NCI-H69 (cell line): ENCODE results near the gene FOCAD.

ENCODE experiments used
- DNase-seq: peaks from one replicate; lab custom pipeline; 2025; lab: John Stamatoyannopoulos, UW

FOCAD gene

DNA sequence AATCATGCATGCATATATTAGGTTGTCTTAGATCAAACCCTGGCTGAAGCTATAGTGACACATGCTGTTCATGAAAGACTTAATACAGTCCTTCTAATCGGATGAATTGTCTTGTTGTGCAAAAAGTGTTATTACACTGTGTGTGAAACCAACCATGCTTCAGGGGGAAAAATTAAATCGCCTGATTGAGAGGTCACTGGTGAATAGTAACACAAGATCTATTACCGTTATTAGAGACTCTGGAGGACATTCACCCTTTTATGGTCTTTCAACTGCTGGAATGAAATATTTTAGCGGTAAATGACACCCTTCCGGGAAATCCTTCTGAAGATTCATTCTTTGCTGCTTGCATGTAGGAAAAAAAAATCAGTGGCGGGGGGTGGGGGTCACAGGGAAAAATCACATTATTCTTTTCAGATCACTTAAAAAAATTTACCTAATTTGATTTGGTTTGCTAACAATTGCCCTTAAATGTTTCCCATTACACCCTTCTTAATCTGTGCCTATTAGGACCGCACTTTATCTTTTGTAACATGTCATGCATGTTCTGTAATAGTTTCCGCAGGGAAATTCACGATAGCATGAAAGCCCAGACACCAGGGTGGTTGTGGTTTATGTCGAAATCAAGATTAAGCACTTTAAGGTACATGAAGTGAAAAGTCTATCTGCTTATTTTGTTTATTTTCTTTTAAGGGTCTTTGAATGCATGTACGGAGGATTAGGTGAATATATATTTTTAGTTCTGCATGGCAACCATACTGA is 120.6 kb downstream of the FOCAD start:
- DNase-seq: no peak

DNA sequence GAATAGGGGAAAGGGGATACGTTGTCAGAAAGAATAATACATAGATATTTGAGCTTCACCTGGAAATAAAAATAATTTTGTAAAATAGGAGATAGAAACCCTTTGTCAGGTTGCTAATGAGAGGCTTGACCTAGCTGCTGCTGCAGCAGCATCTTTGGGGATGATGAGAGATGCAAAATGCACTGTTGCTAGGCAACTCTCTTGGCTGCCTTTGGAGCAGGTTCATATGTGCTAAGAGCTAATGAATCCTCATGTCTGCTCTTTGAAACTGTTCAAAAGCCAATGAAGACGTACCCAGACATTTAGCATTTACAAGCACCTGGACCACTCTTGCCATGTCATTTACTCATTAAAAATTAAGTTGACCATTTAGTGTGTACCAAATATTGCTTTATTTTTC is 121.7 kb downstream of the FOCAD start:
- peak; percentile 30 for DNase-seq

DNA sequence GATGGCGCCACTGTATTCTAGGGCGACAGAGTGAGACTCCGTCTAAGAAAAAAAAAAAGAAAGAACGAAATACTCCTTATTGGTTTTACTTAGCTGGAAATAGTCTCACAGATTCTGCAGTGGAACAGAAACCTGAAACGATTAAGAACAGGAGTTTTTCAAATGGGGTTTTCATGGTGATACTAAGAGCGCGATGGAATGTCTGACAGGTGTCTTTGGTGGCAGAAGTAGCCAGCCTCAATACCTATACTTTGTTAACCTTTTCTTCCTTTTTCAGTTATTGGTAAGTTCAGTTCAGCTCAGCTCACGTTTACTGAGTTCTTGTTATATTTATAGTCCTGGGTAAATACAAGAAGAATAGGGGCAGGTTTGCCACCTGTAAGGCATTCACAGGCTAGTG is 123.9 kb downstream of the FOCAD start:
- no peak for DNase-seq

DNA sequence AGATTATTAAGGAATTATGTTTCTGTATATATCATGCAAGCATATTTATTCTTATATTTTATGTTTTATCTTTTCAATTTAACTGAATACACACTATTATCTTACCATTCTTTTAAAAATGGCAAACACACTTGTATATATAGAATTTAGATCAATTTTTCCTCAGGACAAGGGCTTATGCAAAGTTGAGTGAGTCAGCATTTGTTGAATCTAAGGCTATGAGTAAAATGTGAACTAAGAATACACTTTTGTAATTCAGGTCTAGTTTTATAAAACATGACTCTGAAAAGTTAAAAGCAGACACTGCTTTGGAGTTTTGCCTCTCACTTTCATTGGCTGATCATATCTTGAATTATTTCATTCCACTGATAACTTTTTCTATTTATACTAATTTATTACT is 127.8 kb downstream of the FOCAD start:
- DNase-seq: no peak

DNA sequence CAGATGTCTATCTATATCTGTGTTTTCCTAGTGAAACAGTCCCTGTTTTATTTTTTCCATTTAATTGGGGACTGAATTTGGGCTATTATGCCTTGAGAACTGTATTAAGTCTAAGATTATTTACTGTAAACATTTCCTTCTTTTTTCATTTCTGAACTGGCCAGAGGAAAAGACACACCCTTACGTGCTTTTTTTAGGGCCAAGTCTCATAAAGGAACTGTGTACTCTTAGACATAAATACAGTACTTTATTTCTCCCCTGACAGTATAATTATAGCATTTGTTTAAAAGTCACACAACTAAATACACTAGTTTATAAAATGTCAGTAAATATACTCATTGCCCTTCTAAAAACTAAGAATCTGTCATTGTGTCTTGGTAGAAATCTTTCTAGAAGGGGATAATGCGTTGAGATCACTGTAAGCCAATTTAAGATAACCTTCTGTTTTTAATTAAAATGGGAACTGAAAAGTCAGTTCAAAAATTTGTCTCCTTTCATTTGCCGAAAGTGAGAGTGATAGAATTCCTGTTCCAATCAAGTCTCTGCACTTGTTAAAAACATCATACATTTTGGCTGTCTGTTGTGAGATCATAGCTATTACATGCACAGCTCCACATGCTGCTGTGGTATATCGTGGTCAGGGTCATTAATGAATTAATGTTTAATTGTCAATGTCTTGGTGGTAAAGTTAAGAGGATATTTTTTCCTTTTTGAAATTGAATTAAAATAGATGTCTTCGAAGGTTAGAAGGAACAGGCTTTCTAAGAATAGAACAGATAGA is 132.1 kb downstream of the FOCAD start:
- peak; percentile 53 for DNase-seq

DNA sequence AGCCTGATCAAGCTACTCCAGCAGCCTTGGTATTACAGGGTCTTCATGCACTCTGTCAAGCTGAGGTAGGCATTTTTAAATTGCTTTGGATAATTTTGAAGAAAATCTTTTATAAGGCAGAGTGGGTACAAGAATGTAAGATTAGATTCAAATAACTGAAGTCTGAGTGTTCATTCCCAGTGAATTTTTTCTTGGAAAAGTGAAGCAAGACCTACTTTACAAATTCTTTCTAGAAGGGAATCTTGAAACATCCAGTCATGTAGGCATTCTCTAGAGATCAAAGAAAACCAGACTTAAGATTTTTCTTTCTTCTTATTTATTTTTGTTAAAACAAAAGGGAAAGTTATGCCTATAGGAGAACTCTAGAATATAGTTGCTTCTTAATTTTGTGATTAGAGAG is 139.0 kb downstream of the FOCAD start:
- DNase-seq: no peak

DNA sequence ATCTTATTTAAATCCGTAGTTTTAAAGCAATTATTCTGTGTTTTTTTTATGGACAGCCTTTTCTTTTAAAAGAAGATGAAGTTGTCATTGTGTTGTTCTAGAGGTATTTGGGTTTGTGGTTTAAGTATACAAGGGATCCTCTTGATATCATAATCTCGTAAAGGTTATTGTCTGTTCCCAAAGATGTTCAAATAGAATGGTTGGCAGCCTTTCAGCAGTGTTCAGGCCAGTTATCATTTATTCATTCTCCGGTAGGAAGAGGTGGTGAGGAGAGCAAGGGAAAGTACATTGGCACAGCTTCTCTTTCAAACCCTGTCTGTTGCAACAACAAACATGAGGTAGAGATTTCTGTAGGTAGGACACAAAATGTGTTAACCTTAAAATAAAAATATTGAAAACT is 147.0 kb downstream of the FOCAD start:
- DNase-seq: no peak

DNA sequence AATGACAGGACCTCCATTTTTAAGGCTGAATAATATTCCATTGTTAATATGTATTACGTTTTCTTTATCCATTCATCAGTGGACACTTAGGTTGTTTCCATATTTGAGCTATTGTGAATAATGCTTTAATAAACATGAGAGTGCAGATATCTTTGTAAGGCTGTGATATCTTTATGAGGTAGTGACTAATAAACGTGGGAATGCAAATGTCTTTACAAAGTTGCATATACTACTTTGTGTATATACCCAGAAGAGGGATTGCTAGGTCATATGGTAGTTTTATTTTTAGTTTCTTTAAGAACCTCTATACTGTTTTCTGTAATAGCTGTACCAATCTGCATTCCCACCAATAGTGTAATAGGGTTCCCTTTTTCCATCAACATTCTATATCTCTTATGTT is 148.7 kb downstream of the FOCAD start:
- DNase-seq: no peak

DNA sequence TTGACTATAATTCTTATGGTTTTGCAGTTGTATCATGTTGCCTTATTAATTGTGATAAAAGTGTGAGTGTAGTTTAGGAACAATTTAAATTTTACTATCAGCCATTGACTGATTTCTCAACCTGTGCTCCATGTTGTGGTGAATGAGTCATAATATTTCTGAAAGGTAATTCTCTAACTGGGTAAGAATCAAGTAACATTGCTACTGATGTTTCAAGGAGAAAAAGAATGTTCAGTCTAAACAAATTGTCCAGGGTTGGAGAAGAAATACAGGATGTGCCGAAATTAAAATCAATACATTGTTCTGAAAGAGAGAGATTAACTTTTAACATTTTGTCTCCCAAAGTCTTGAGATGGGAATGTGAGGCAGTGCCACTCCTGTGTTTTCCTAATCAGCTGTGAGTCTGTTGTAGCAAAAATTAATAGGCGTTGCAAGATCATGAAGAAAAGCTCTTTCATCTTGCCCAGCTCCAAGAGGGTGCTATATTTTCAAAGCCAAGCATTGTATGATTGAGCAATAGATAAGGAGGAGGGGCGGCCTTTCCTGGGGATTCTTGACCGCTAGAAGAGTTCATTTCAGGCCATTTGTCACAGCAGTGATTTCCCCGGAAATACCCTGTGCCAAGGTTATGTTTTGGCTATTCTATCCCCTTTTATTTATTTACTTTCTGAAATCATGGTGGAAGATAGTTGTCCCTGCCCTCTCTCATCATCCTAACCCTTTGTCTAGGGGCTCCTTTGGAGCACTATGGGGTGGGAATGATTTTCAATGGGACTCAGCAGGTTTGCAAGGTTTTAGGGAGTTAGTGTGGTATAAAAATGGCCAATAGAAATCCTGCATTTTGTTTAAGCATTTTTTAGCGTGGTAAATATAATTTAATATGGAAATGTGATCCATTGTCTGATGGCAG is 151.6 kb downstream of the FOCAD start:
- peak; percentile 86 for DNase-seq

DNA sequence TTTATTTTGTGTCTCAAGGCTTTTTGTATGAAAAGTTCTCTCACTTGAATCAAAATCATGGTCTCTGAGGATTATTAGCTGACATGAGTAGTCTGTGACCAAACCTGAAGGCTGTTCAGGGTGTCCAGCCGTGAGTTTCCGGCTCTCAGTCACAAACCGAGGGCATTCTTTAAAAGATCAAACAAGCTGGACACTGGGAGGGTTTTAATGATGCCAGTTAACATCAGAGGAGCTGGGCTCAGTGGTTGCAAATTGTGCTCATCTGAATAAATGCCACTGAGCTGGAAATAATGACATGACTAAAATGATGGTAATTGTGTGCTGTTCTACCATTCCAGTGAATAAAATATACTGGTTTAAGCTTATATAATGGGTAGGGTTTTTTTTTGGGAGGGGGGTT is 153.1 kb downstream of the FOCAD start:
- DNase-seq: peak; percentile 14

DNA sequence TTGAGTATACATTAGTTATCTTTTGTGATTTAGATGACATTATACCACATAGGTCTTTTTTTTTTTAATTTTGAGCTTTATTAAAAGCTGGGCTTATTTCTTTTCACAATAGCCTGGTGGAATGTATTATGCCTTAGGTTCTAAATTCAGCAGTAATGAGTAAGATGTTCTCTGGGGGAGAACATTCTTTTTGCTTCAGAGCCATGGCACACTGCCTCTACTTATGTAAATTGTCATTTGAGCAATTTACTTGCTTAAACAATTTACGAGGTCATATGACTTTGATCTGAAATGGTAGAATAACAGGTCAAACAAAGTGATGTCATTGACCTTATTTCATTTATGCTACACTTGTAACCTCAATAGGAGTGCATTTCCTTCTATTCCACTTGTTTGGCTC is 154.2 kb downstream of the FOCAD start:
- DNase-seq: peak; percentile 28

DNA sequence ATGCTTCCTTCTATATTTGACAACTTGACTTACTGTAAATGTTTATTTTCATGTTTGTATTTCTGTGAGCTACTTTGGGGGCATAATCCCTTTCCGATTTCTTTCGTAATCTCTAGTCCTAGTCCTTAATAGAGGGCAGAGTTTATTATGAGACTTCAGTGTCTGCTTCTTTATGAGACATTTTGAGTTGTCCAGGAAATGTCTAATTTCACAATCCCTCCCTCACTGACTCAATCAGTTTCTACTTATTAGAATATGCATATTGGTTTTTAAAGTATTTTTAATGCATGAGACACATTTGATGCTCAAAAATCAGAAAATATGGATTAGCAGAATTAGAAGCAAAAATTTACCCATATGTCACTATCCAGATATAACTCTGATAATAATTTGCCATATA is 160.9 kb downstream of the FOCAD start:
- DNase-seq: no peak

DNA sequence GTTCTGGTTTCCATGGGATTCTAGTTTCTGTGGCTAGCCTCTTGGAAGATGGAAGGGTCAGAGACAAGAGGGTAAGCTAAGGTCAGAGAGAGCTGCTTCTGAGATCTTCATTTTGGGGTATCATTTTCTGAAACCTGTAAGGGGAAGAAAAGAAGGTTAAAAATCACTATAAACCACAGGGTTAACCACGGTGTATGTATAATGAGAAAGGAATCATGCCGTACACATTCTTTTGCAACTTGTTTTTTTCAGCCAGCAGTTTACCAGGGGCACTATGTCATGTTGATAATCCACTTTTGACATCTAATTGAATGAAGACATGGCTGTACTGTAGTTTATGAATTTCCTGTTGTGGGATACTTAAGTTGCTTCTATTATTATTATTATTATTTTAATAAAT is 164.4 kb downstream of the FOCAD start:
- DNase-seq: no peak

DNA sequence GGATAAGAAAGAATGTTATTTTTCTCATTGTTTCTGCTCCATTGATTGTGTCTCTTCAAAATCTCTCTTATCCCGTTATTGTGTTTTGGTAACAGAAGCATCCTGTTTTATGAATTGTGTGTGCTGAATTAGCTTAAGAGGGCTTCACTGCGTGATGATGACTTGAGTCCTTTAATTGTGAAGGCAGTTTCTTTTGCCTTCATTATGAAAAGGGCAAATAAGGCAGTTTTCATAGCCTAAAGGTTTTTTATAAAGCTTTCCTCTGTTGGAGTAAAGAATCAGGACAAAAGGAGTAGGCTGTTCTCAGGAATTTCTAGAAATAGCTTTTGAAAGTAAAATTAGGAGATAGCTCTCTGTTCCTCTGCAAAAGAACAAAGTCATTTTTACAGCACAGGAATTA is 169.8 kb downstream of the FOCAD start:
- DNase-seq: no peak

DNA sequence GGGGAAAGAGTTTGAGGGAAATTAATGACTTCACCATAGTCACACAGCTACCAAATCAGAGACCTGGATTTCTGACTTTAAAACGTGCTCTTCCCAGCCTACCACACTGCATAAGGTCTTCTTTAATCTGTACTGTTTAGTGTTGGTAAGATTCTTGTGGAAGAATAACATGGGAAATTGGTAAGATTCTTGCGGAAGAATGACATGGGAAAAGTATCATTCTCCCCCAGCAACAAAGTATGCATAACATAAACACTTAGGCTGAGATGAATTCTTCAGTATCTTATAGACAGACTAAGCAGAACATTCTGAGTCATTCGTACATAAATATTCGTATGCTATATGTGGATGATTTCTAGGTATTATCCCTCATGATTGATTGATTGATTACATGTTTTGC is 170.4 kb downstream of the FOCAD start:
- DNase-seq: no peak

DNA sequence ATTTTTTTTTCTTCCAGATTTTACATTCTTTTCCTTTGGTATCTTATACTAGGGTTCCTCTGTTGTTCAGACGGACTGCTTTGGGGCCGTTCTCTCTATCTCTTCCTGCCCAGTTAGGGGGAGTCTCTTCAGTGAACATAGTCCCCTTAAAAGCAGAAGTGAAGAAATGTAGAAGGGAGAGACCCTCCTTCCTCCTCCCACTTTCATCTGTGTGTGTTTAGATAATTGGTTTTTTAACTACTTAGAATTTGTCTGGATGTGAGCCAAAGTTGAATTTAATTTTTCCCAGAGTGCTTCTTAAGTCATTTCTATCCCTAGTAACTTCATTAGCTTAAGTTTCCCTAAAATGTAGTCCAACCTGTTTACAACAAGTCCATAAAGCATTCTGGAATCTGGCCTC is 179.9 kb downstream of the FOCAD start:
- DNase-seq: no peak

DNA sequence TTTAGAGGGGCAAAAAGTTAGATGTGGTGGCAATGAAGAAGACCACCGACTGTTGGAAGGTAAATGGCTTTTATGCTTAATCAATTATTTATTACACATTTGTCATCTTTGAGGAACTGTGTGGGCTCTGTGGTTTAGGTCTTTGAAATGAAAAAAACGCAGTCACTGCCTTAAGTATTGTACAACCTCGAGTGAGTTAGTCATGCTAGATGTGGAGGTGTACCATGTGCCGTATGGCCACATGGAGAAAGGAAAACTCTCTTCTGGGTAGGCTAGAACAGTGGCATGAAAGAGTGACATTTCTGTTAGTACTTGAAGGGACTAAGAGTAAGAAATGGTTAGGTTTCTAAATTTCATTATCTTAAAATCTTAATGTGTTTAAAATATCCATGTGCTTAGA is 181.3 kb downstream of the FOCAD start:
- no peak for DNase-seq

DNA sequence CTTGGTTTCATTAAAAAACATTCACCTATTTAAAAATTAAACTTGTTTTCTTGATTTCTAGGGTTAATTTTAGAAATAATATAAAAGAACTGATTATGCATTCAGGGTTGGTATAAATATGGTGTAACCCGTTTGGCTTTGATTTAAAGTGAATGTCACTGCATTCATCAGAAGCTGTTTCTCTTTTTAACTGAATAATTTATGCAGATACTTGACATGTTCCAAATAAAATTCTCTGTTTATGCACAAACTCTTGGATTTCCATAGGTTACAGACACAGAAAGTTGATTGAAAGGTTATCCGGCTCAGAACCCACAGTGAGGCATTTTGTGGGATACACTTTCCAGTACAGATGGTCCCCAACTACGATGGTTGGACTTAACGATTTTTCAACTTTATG is 186.1 kb downstream of the FOCAD start:
- DNase-seq: no peak

DNA sequence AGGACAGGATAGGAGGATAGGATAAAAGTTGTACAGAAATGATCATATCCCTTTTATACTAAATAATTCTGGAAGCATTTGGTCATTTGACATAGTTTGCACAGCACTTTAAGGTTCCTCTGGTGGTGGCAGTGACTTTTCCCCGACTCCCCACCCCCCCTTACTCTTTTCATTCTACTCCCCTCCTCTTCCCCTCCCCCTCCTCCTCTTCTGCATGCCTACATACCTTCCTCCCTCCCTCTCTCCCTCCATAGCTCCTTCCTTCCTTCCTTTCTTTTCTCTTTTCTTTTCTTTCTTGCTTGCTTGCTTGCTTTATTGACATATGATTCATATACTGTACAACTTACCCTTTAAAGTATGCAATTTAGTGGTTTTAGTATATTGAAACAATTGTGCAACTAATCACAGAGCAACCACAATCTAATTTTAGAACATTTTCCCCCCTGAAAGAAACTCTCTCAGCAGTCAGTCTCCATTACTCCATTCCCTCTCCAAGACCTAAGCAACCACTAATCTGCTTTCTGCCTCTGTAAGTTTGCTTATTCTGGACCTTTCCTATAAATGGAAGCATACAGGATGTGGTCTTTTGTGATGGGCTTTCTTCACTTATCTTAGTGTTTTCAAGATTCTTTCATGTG is 188.4 kb downstream of the FOCAD start:
- DNase-seq: no peak

DNA sequence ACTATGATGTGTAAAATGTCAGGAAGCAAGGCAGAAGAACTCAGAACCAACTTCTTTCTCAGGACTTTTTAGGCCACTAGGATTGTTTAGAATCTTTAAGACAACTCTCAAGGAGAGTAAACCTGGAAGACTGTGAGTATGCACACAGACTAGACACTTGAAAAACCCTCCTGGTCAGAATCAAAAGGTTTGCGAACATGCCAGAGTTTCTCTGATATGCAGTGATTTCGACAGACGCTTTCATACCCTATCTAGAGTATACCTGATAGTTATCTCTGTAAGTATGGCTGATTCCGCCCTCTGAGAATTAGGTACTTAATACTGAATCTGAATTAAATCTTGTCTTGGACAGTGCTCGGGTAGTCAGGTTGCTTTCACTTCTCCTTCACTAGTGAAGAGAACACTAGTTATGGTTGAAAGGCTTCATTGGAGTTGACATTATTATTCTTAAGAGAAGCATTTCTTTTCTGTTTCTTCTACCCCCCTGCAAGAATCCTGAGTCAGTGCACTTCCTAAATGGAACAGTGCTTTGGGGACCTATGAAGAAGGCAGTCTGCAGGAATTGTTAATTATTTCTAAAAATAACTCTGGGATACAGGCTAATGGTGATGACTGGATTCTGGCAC is 189.3 kb downstream of the FOCAD start:
- DNase-seq: no peak

DNA sequence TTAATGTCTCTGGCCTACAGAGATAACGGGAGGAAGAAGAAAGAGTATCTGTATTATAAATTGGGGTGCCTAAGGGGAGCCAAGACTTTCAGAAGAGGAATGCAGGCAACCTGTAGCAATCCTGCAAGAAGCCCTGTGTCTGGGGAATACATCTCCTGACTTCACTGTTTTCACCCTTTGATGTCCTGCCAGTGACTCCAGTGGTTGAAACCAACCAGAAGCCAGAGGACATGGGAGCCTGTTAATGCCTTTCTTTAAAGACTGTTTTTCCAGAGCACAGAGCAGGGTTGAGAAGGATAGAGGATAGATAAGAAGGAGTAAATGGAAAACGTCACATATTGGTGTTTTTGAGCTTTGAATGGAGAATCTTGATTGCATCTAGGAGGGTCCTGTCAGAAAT is 196.2 kb downstream of the FOCAD start:
- no peak for DNase-seq

DNA sequence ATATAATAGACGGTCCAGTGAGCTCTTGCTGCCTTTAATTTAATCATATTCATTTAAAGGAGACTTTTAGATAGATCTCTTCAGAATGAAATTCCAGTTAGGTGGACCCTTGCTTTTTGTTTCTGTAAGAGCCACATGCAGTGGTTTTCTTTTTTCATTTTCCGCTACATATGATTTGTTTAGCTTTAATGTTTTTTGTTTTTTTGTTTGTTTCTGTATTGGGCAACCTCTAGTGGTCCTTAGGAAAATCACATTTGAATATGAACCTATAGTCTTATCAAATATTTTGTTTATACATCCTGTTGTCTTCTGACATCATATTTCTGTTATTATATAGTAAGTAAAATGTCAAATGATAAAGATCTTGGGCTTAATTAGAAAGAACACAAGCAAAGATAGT is 196.6 kb downstream of the FOCAD start:
- DNase-seq: no peak
